ENCODE measurements around the gene BLOC1S5.

BLOC1S5 gene

GRCh38 chr6:8063761-8064637 is at the start of gene BLOC1S5:
Gene BLOC1S5 (minus strand): TSS chr6:8064389. CDS start chr6:8064376, 13 bp downstream.
- Histone ChIP-seq H3K9me3 (ENCODE audit: control insufficient read depth, low read length) (no peaks in the 10 kb centered on the region), H3K36me3 (ENCODE audit: control insufficient read depth, insufficient read depth, low read length) (no peaks in the 10 kb centered on the region), H3K4me3 (ENCODE audit: low read length) (peak within 1 kb of the TSS; percentile 86), H3K9ac (ENCODE audit: low read length) (peak within 1 kb of the TSS; percentile 91), H3K4me1 (ENCODE audit: control insufficient read depth, insufficient read depth, low read length) (peaks cover 21% of the 10 kb centered on the region), H3K27me3 (ENCODE audit: control insufficient read depth, insufficient read depth, low read length) (no peaks in the 10 kb centered on the region)

GRCh38 chr6:8113131-8113654 is 49.0 kb upstream of the BLOC1S5 start:
- Histone ChIP-seq H3K9ac (ENCODE audit: low read length) (no peak overlapping the region), H3K4me3 (ENCODE audit: low read length) (no peak overlapping the region), H3K36me3 (ENCODE audit: control insufficient read depth, insufficient read depth, low read length) (no peaks in the 10 kb centered on the region), H3K4me1 (ENCODE audit: control insufficient read depth, insufficient read depth, low read length) (no peaks in the 10 kb centered on the region), H3K9me3 (ENCODE audit: control insufficient read depth, low read length) (no peaks in the 10 kb centered on the region), H3K27me3 (ENCODE audit: control insufficient read depth, insufficient read depth, low read length) (no peaks in the 10 kb centered on the region)

- Histone ChIP-seq H3K27me3 (ENCODE audit: control insufficient read depth, insufficient read depth, low read length) (no peaks in the 10 kb centered on the region), H3K9ac (ENCODE audit: low read length) (no peak overlapping the region), H3K36me3 (ENCODE audit: control insufficient read depth, insufficient read depth, low read length) (no peaks in the 10 kb centered on the region), H3K4me1 (ENCODE audit: control insufficient read depth, insufficient read depth, low read length) (no peaks in the 10 kb centered on the region), H3K9me3 (ENCODE audit: control insufficient read depth, low read length) (no peaks in the 10 kb centered on the region), H3K4me3 (ENCODE audit: low read length) (no peak overlapping the region)
Measured at GRCh38 chr6:8110725-8111124, 46.5 kb upstream of the BLOC1S5 start.

GRCh38 chr6:8110117-8110721 is 46.0 kb upstream of the BLOC1S5 start:
- no peak overlapping the region for H3K4me3 ChIP-seq (ENCODE audit: low read length)
- H3K9me3 ChIP-seq (ENCODE audit: control insufficient read depth, low read length), result no peaks in the 10 kb centered on the region
- H3K4me1 ChIP-seq (ENCODE audit: control insufficient read depth, insufficient read depth, low read length), result no peaks in the 10 kb centered on the region
- no peaks in the 10 kb centered on the region for H3K27me3 ChIP-seq (ENCODE audit: control insufficient read depth, insufficient read depth, low read length)
- no peaks in the 10 kb centered on the region for H3K36me3 ChIP-seq (ENCODE audit: control insufficient read depth, insufficient read depth, low read length)
- no peak overlapping the region for H3K9ac ChIP-seq (ENCODE audit: low read length)

GRCh38 chr6:8108759-8109539 is 44.8 kb upstream of the BLOC1S5 start:
- Histone ChIP-seq H3K36me3 (ENCODE audit: control insufficient read depth, insufficient read depth, low read length) (no peaks in the 10 kb centered on the region), H3K4me3 (ENCODE audit: low read length) (no peak overlapping the region), H3K9me3 (ENCODE audit: control insufficient read depth, low read length) (no peaks in the 10 kb centered on the region), H3K9ac (ENCODE audit: low read length) (no peak overlapping the region), H3K4me1 (ENCODE audit: control insufficient read depth, insufficient read depth, low read length) (no peaks in the 10 kb centered on the region), H3K27me3 (ENCODE audit: control insufficient read depth, insufficient read depth, low read length) (no peaks in the 10 kb centered on the region)

- no peaks in the 10 kb centered on the region for H3K4me1 ChIP-seq (ENCODE audit: control insufficient read depth, insufficient read depth, low read length)
- no peak overlapping the region for H3K4me3 ChIP-seq (ENCODE audit: low read length)
- no peaks in the 10 kb centered on the region for H3K9me3 ChIP-seq (ENCODE audit: control insufficient read depth, low read length)
- H3K36me3 ChIP-seq (ENCODE audit: control insufficient read depth, insufficient read depth, low read length), result no peaks in the 10 kb centered on the region
- H3K27me3 ChIP-seq (ENCODE audit: control insufficient read depth, insufficient read depth, low read length), result no peaks in the 10 kb centered on the region
- H3K9ac ChIP-seq (ENCODE audit: low read length), result no peak overlapping the region
Measured at GRCh38 chr6:8108031-8108660, 44.0 kb upstream of the BLOC1S5 start.

- Histone ChIP-seq H3K4me1 (ENCODE audit: control insufficient read depth, insufficient read depth, low read length) (no peaks in the 10 kb centered on the region), H3K27me3 (ENCODE audit: control insufficient read depth, insufficient read depth, low read length) (no peaks in the 10 kb centered on the region), H3K36me3 (ENCODE audit: control insufficient read depth, insufficient read depth, low read length) (no peaks in the 10 kb centered on the region), H3K9me3 (ENCODE audit: control insufficient read depth, low read length) (no peaks in the 10 kb centered on the region), H3K9ac (ENCODE audit: low read length) (no peak overlapping the region), H3K4me3 (ENCODE audit: low read length) (no peak overlapping the region)
Measured at GRCh38 chr6:8105791-8106190, 41.6 kb upstream of the BLOC1S5 start.

GRCh38 chr6:8103726-8104125 is 39.5 kb upstream of the BLOC1S5 start:
- no peaks in the 10 kb centered on the region for H3K27me3 ChIP-seq (ENCODE audit: control insufficient read depth, insufficient read depth, low read length)
- H3K9me3 ChIP-seq (ENCODE audit: control insufficient read depth, low read length), result no peaks in the 10 kb centered on the region
- no peaks in the 10 kb centered on the region for H3K4me1 ChIP-seq (ENCODE audit: control insufficient read depth, insufficient read depth, low read length)
- H3K36me3 ChIP-seq (ENCODE audit: control insufficient read depth, insufficient read depth, low read length), result no peaks in the 10 kb centered on the region
- no peak overlapping the region for H3K4me3 ChIP-seq (ENCODE audit: low read length)
- H3K9ac ChIP-seq (ENCODE audit: low read length), result no peak overlapping the region

- no peaks in the 10 kb centered on the region for H3K4me1 ChIP-seq (ENCODE audit: control insufficient read depth, insufficient read depth, low read length)
- H3K4me3 ChIP-seq (ENCODE audit: low read length), result peak within 1 kb of the TSS; percentile 80
- H3K9me3 ChIP-seq (ENCODE audit: control insufficient read depth, low read length), result no peaks in the 10 kb centered on the region
- H3K9ac ChIP-seq (ENCODE audit: low read length), result peak within 1 kb of the TSS; percentile 75
- no peaks in the 10 kb centered on the region for H3K36me3 ChIP-seq (ENCODE audit: control insufficient read depth, insufficient read depth, low read length)
- H3K27me3 ChIP-seq (ENCODE audit: control insufficient read depth, insufficient read depth, low read length), result no peaks in the 10 kb centered on the region
Measured at GRCh38 chr6:8102122-8102958, 38.2 kb upstream of the BLOC1S5 start, which contains the start of gene EEF1E1. Gene EEF1E1 (minus strand): TSS chr6:8102548. CDS start chr6:8102521, 27 bp downstream.

GRCh38 chr6:8100159-8100854 is 36.1 kb upstream of the BLOC1S5 start:
- Histone ChIP-seq H3K4me3 (ENCODE audit: low read length) (no peak overlapping the region), H3K4me1 (ENCODE audit: control insufficient read depth, insufficient read depth, low read length) (no peaks in the 10 kb centered on the region), H3K9me3 (ENCODE audit: control insufficient read depth, low read length) (no peaks in the 10 kb centered on the region), H3K9ac (ENCODE audit: low read length) (no peak overlapping the region), H3K36me3 (ENCODE audit: control insufficient read depth, insufficient read depth, low read length) (no peaks in the 10 kb centered on the region), H3K27me3 (ENCODE audit: control insufficient read depth, insufficient read depth, low read length) (no peaks in the 10 kb centered on the region)
